K562 (cell line): ENCODE results near the gene RING1. TPM values are rescaled to one million over a fixed set of nuclear protein-coding genes. Genes with fewer than 3 reads are reported as not detected.

Experiments
- ATAC-seq: fragments of 200-7000 bp; cut with Tn5 transposase; 3 replicates; pipeline ENCODE4 v1.9.1; 2020; ENCODE audit warnings: moderate library complexity
- BruUV-seq: library from RNA; stranded (reverse); fragments of 400-500 nt; replicated peaks from 2 replicates; lab custom pipeline; 2021; lab: Mats Ljungman, UMichigan
- CTCF ChIA-PET: fragments of 300-600 bp; formaldehyde crosslinking; extraction: SDS; loops from one replicate; lab custom pipeline; 2021; ENCODE audit warnings: low intra/inter-chr PET ratio; lab: Yijun Ruan, JAX
- POLR2A ChIA-PET: fragments of 300-600, 350-650 bp; sonication (Branson Sonifier 250); formaldehyde crosslinking; extraction: SDS; loops from one replicate; lab custom pipeline; 2021; ENCODE audit warnings: antibody characterized with exemption, inconsistent platforms; lab: Yijun Ruan, JAX
- DNase-seq, 4 experiments: peaks; one replicate each; pipeline versions ENCODE4 v3.0.0 to v3.0.0-alpha.2; 2011 to 2018; ENCODE audit warnings: low spot score in 3 of 4, mixed read lengths in 3 of 4; ENCODE audit errors: extremely low read depth in 1 of 4
- FAIRE-seq: peaks from 2 replicates; lab custom pipeline; 2011; peaks lifted over from hg19 to GRCh38; lab: Jason Lieb, UNC
- H2AFZ ChIP-seq: 2 replicates; pipeline ENCODE4 v1.6.0; 2011; ENCODE audit warnings: low read depth, low read length, control low read depth, inconsistent platforms
- H3K27ac ChIP-seq: fragments of 200-600 bp; 3 replicates; pipeline ENCODE4 v1.8.0; 2011; ENCODE audit warnings: low read depth, mild to moderate bottlenecking, control low read depth, inconsistent platforms, low read length, moderate library complexity, mixed read lengths; ENCODE audit errors: extremely low read depth
- H3K27me3 ChIP-seq, 2 experiments: fragments of 300-600 bp in 1 of 2; 2 replicates in 1 of 2; 3 replicates in 1 of 2; pipeline versions ENCODE4 v1.6.0 to v1.8.0; 2011; ENCODE audit warnings: inconsistent platforms in 2 of 2, low read length in 2 of 2, mild to moderate bottlenecking in 1 of 2, mixed read lengths in 1 of 2, moderate library complexity in 1 of 2; ENCODE audit not compliant: control insufficient read depth in 2 of 2, insufficient read depth in 2 of 2
- H3K36me3 ChIP-seq: fragments of 300-600 bp; 3 replicates; pipeline ENCODE4 v1.8.0; 2011; ENCODE audit warnings: mild to moderate bottlenecking, low read length, inconsistent platforms; ENCODE audit not compliant: control insufficient read depth, insufficient read depth
- H3K4me1 ChIP-seq, 2 experiments: fragments of 200-600 bp in 1 of 2; replicated peaks in 1 of 2; 2 replicates in 1 of 2; 3 replicates in 1 of 2; pipeline versions ENCODE4 v1.5.1 to v1.8.0; 2011; ENCODE audit warnings: inconsistent platforms in 2 of 2, low read length in 2 of 2, mild to moderate bottlenecking in 1 of 2, mixed read lengths in 1 of 2, moderate library complexity in 1 of 2; ENCODE audit not compliant: control insufficient read depth in 2 of 2, insufficient read depth in 2 of 2
- H3K4me2 ChIP-seq: 2 replicates; pipeline ENCODE4 v1.6.1; 2011; ENCODE audit warnings: low read length, control low read depth, inconsistent platforms, mixed read lengths; ENCODE audit not compliant: insufficient read depth
- H3K4me3 ChIP-seq: fragments of 200-600 bp; sonication (generic), shearing (Covaris generic); 2 replicates; pipeline ENCODE4 v1.5.1; 2016; ENCODE audit warnings: control low read depth, inconsistent platforms
- H3K79me2 ChIP-seq: fragments of 200-600 bp; 3 replicates; pipeline ENCODE4 v1.8.0; 2011; ENCODE audit warnings: low read length, inconsistent platforms; ENCODE audit not compliant: control insufficient read depth, insufficient read depth
- H3K9ac ChIP-seq, 2 experiments: 2 replicates each; pipeline versions ENCODE4 v1.6.0 to v1.6.1; 2011; ENCODE audit warnings: low read depth in 2 of 2, low read length in 2 of 2, control low read depth in 1 of 2, inconsistent platforms in 1 of 2, mild to moderate bottlenecking in 1 of 2, mixed read lengths in 1 of 2; ENCODE audit not compliant: insufficient read depth in 1 of 2
- H3K9me1 ChIP-seq: one replicate; pipeline ENCODE4 v1.6.0; 2011; ENCODE audit warnings: inconsistent platforms, mild to moderate bottlenecking, low read length, moderate library complexity; ENCODE audit not compliant: control insufficient read depth, insufficient read depth
- H3K9me3 ChIP-seq: replicated peaks from 2 replicates; pipeline ENCODE4 v1.5.1; 2011; ENCODE audit warnings: low read depth, low read length, inconsistent platforms; ENCODE audit not compliant: control insufficient read depth, insufficient read depth
- H4K20me1 ChIP-seq: replicated peaks from 2 replicates; pipeline ENCODE4 v1.6.1; 2011; ENCODE audit warnings: low read length, inconsistent platforms, mixed read lengths; ENCODE audit not compliant: control insufficient read depth, insufficient read depth
- ARHGAP35 ChIP-seq: fragments of 450-650 bp; IDR thresholded peaks from 2 replicates; pipeline ENCODE4 v1.6.1; 2018; ENCODE audit not compliant: partially characterized antibody
- BMI1 ChIP-seq: fragments of 150-350 bp; IDR thresholded peaks from 2 replicates; pipeline ENCODE4 v1.6.1; 2014; ENCODE audit warnings: low read length
- CTBP1 ChIP-seq: fragments of 450-650 bp; IDR thresholded peaks from 2 replicates; pipeline ENCODE4 v1.6.1; 2016; ENCODE audit warnings: borderline replicate concordance
- CTCFL ChIP-seq: IDR thresholded peaks from 2 replicates; pipeline ENCODE4 v1.6.1; 2011; ENCODE audit warnings: borderline replicate concordance, low read depth, mild to moderate bottlenecking, moderate library complexity, low read length; ENCODE audit not compliant: insufficient read depth, poor library complexity, severe bottlenecking
- HDAC1 ChIP-seq, 2 experiments: fragments of 450-650 bp; IDR thresholded peaks; 2 replicates each; pipeline ENCODE4 v1.6.1; 2016 to 2017; ENCODE audit warnings: inconsistent platforms in 1 of 2, mild to moderate bottlenecking in 1 of 2, moderate library complexity in 1 of 2
- HDGF ChIP-seq: fragments of 450-650 bp; IDR thresholded peaks from 2 replicates; pipeline ENCODE4 v1.6.1; 2016
- KAT2B ChIP-seq: IDR thresholded peaks from one replicate; pipeline ENCODE4 v1.6.1; 2012; ENCODE audit warnings: low read depth, mild to moderate bottlenecking, control low read depth, inconsistent platforms, low read length, moderate library complexity
- POLR2A ChIP-seq: fragments of 450-650 bp; conservative IDR thresholded peaks from 2 replicates; pipeline ENCODE4 v1.6.1; 2016
- POLR2B ChIP-seq: fragments of 450-650 bp; IDR thresholded peaks from 2 replicates; pipeline ENCODE4 v1.6.1; 2018; ENCODE audit warnings: low read depth; ENCODE audit not compliant: partially characterized antibody
- RBFOX2 ChIP-seq: fragments of 200-400 bp; formaldehyde crosslinking; IDR thresholded peaks from 2 replicates; pipeline ENCODE4 v1.6.1; 2017; ENCODE audit warnings: low read depth, mild to moderate bottlenecking, low read length, moderate library complexity
- SIN3B ChIP-seq: fragments of 450-650 bp; IDR thresholded peaks from 2 replicates; pipeline ENCODE4 v1.6.1; 2017; ENCODE audit warnings: low read depth, mild to moderate bottlenecking, moderate library complexity
- SUPT5H ChIP-seq: fragments of 450-650 bp; IDR thresholded peaks from 2 replicates; pipeline ENCODE4 v1.6.1; 2016
- XRCC3 ChIP-seq: fragments of 450-650 bp; IDR thresholded peaks from 2 replicates; pipeline ENCODE4 v1.6.1; 2017; ENCODE audit warnings: mild to moderate bottlenecking, moderate library complexity
- WGBS: fragments of 100-300 bp; shearing (Covaris generic); methylation state at CpG from one replicate; pipeline ENCODE4 v1.1.6; 2016; ENCODE audit warnings: low coverage, mixed read lengths; ENCODE audit not compliant: insufficient coverage; ENCODE audit errors: missing lambda C conversion rate; 5-methylcytosine and 5-hydroxymethylcytosine counted together
- in situ Hi-C: fragments of 300-500 bp; cut with MboI; formaldehyde crosslinking; loops from 4 replicates; pipeline ENCODE4 v1.15.0; 2018; ENCODE audit warnings: inconsistent platforms, mixed read lengths
- intact Hi-C: fragments of 100-400 bp; cut with micrococcal nuclease; formaldehyde crosslinking; loops from 2 replicates; pipeline ENCODE4 v1.14.2; 2022
- polyA plus RNA-seq, 8 experiments: library from polyadenylated mRNA; depleted of rRNA in 4 of 8; stranded (reverse) in 5 of 8; unstranded in 3 of 8; fragments of >200 nt; fragmentation: Nextera tagmentation in 2 of 8; fragmentation: Illumina TruSeq in 1 of 8; extraction: Ambion mirVana in 2 of 8; extraction: Trizol in 1 of 8; gene quantifications; 2 replicates each; pipeline versions ENCODE4 v1.2.1 to v1.2.3, GENCODE V29; 2011 to 2014; ENCODE audit warnings: inconsistent platforms in 1 of 8, missing spikeins in 1 of 8
- total RNA-seq, 7 experiments: library from RNA; depleted of rRNA in 6 of 7; stranded (reverse); fragments of >200 nt in 6 of 7; fragmentation: Illumina TruSeq in 2 of 7; extraction: Trizol in 2 of 7; gene quantifications; 2 replicates each; pipeline versions ENCODE4 v1.2.1 to v1.2.3, GENCODE V29; 2011 to 2021; ENCODE audit warnings: low replicate concordance in 1 of 7
- TF ChIP-seq, protein P1 (sequence below), 2 experiments: fragments of 450-650 bp; IDR thresholded peaks; 2 replicates each; pipeline ENCODE4 v1.6.1; 2018; ENCODE audit warnings: mild to moderate bottlenecking in 2 of 2, low read depth in 1 of 2; ENCODE audit not compliant: partially characterized antibody in 2 of 2
- TF ChIP-seq, protein P2 (sequence below): fragments of 250-450 bp; sonication (Bioruptor Pico); IDR thresholded peaks from 2 replicates; pipeline ENCODE4 v1.8.0; 2022; ENCODE audit warnings: moderate library complexity, mild to moderate bottlenecking, inconsistent platforms

The RING1 gene
- total and polyA plus RNA-seq, 9 of the 15 experiments (the other 6 are each of a cell fraction or from before 2014, with no cell fraction given) = 4.2 to 59.1 (median 36.9) TPM

GRCh38 chr6:33211136-33211535 lies 2.8 kb downstream of the RING1 start (continued):
- TF ChIP-seq KAT2B = no peak

GRCh38 chr6:33211666-33212422 lies 3.5 kb downstream of the RING1 start:
- no peaks in the 10 kb centered on the region for H3K9me1 ChIP-seq
- peak; percentile 48 for ATAC-seq
- H4K20me1 ChIP-seq = no peaks in the 10 kb centered on the region
- CTCF ChIA-PET = no interaction called here
- no TSS peak for BruUV-seq
- no peak overlapping the region for H3K27ac ChIP-seq
- H3K9me3 ChIP-seq = no peaks in the 10 kb centered on the region
- WGBS = 69% methylated on average over 15 of the region's 18 CpGs
- H3K4me3 ChIP-seq = no peak overlapping the region
- no peak overlapping the region for H3K4me2 ChIP-seq
- no peak overlapping the region for H2AFZ ChIP-seq
- DNase-seq = peak; percentile 54 to 67 (median 63)
- in situ Hi-C loops = no loop called here
- POLR2A ChIA-PET = interaction anchor here (0.6 to 1.4 kb wide), 4 partner anchors 9 to 240 kb away, joined by 3 to 9 read pairs (median 4); no protein-coding TSS in a partner anchor
- H3K27me3 ChIP-seq = no peaks in the 10 kb centered on the region; a peak in 1 of 5 replicates
- no peak for FAIRE-seq
- H3K9ac ChIP-seq = no peak overlapping the region
- H3K79me2 ChIP-seq = peaks cover 17% of the 10 kb centered on the region
- H3K36me3 ChIP-seq = peaks cover 28% of the 10 kb centered on the region; the same call in 2 of the 3 replicates
- intact Hi-C loops = no loop called here
- H3K4me1 ChIP-seq = peaks cover 5 to 48% of the 10 kb centered on the region in 2 experiments; a peak in 4 of 5 replicates
- 0 out of 2 replicates have a peak, but pooled peaks have one; percentile 39 for TF ChIP-seq RBFOX2
- TF ChIP-seq CTCFL = peak; percentile 93
- TF ChIP-seq HDGF = no peak
- TF ChIP-seq, protein P1, sequence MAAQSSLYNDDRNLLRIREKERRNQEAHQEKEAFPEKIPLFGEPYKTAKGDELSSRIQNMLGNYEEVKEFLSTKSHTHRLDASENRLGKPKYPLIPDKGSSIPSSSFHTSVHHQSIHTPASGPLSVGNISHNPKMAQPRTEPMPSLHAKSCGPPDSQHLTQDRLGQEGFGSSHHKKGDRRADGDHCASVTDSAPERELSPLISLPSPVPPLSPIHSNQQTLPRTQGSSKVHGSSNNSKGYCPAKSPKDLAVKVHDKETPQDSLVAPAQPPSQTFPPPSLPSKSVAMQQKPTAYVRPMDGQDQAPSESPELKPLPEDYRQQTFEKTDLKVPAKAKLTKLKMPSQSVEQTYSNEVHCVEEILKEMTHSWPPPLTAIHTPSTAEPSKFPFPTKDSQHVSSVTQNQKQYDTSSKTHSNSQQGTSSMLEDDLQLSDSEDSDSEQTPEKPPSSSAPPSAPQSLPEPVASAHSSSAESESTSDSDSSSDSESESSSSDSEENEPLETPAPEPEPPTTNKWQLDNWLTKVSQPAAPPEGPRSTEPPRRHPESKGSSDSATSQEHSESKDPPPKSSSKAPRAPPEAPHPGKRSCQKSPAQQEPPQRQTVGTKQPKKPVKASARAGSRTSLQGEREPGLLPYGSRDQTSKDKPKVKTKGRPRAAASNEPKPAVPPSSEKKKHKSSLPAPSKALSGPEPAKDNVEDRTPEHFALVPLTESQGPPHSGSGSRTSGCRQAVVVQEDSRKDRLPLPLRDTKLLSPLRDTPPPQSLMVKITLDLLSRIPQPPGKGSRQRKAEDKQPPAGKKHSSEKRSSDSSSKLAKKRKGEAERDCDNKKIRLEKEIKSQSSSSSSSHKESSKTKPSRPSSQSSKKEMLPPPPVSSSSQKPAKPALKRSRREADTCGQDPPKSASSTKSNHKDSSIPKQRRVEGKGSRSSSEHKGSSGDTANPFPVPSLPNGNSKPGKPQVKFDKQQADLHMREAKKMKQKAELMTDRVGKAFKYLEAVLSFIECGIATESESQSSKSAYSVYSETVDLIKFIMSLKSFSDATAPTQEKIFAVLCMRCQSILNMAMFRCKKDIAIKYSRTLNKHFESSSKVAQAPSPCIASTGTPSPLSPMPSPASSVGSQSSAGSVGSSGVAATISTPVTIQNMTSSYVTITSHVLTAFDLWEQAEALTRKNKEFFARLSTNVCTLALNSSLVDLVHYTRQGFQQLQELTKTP (IDR thresholded peaks at IDR 0.05; ENCODE audit: low read depth in 1 of 2, partially characterized antibody in 2 of 2) = no peak
- TF ChIP-seq ARHGAP35 = peak; percentile 33
- TF ChIP-seq SIN3B = no peak
- peak; percentile 26 for TF ChIP-seq POLR2B
- TF ChIP-seq SUPT5H = peak; percentile 35; the same call in 1 of the 2 replicates
- 0 out of 4 replicates have a peak, but pooled peaks of 1 of the 2 experiments have one; percentile 13 for TF ChIP-seq HDAC1 (IDR thresholded peaks at IDR 0.05)
- peak; percentile 36 for TF ChIP-seq POLR2A
- TF ChIP-seq CTBP1 = no peak
- TF ChIP-seq XRCC3 = no peak
- TF ChIP-seq BMI1 = no peak
- TF ChIP-seq, protein P2, sequence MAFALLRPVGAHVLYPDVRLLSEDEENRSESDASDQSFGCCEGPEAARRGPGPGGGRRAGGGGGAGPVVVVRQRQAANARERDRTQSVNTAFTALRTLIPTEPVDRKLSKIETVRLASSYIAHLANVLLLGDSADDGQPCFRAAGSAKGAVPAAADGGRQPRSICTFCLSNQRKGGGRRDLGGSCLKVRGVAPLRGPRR (CRISPR knock-in tag) = no peak
